ENCODE data around the gene ETAA1.
A peak's percentile ranks its signal among the peaks of the same experiment; 100 is the strongest.

The ETAA1 gene

GRCh38 chr2:67446491-67446911, 49.4 kb downstream of the ETAA1 start:
- H3K4me3 ChIP-seq (ENCODE audit: low read depth, low read length): no peak overlapping the region
- TF ChIP-seq CTCF (IDR thresholded peaks at IDR 0.05; ENCODE audit: low read depth, low read length): no peak
- peak; percentile 52 for DNase-seq (ENCODE audit: low read depth, low spot score)
- in situ Hi-C loops (cut with HindIII; ENCODE audit: low sequenced_read_pairs): no loop called here

GRCh38 chr2:67448648-67449047, 51.5 kb downstream of the ETAA1 start:
- no peak for TF ChIP-seq CTCF (IDR thresholded peaks at IDR 0.05; ENCODE audit: low read depth, low read length)
- in situ Hi-C loops (cut with HindIII; ENCODE audit: low sequenced_read_pairs): no loop called here
- DNase-seq (ENCODE audit: low read depth, low spot score): no peak
- H3K4me3 ChIP-seq (ENCODE audit: low read depth, low read length): no peak overlapping the region

- H3K4me3 ChIP-seq (ENCODE audit: low read depth, low read length): no peak overlapping the region
- DNase-seq (ENCODE audit: low read depth, low spot score): peak; percentile 53
- TF ChIP-seq CTCF (IDR thresholded peaks at IDR 0.05; ENCODE audit: low read depth, low read length): no peak
- in situ Hi-C loops (cut with HindIII; ENCODE audit: low sequenced_read_pairs): no loop called here
These were observed 54.1 kb downstream of the ETAA1 start for GRCh38 chr2:67451086-67451832.

- peak; percentile 30 for DNase-seq (ENCODE audit: low read depth, low spot score)
- H3K4me3 ChIP-seq (ENCODE audit: low read depth, low read length): no peak overlapping the region
- TF ChIP-seq CTCF (IDR thresholded peaks at IDR 0.05; ENCODE audit: low read depth, low read length): no peak
- in situ Hi-C loops (cut with HindIII; ENCODE audit: low sequenced_read_pairs): no loop called here
These were observed 56.2 kb downstream of the ETAA1 start for GRCh38 chr2:67453310-67453709.

GRCh38 chr2:67455219-67456142, 58.3 kb downstream of the ETAA1 start:
- H3K4me3 ChIP-seq (ENCODE audit: low read depth, low read length): no peak overlapping the region
- no peak for TF ChIP-seq CTCF (IDR thresholded peaks at IDR 0.05; ENCODE audit: low read depth, low read length)
- in situ Hi-C loops (cut with HindIII; ENCODE audit: low sequenced_read_pairs): no loop called here
- DNase-seq (ENCODE audit: low read depth, low spot score): no peak

GRCh38 chr2:67456428-67456827, 59.3 kb downstream of the ETAA1 start:
- TF ChIP-seq CTCF (IDR thresholded peaks at IDR 0.05; ENCODE audit: low read depth, low read length): no peak
- H3K4me3 ChIP-seq (ENCODE audit: low read depth, low read length): no peak overlapping the region
- in situ Hi-C loops (cut with HindIII; ENCODE audit: low sequenced_read_pairs): no loop called here

More at GRCh38 chr2:67456428-67456827, 59.3 kb downstream of the ETAA1 start:
- DNase-seq (ENCODE audit: low read depth, low spot score): no peak

All from astrocyte of the spinal cord (primary cell).